ENCODE data around the gene PFKFB1.

- TF ChIP-seq CTCF (IDR thresholded peaks at IDR 0.05) (no peak), POLR2A (IDR thresholded peaks at IDR 0.05) (no peak)
These were observed 15.5 kb downstream of the PFKFB1 start for GRCh38 chrX:54978448-54978847.

Data from esophagus squamous epithelium (tissue), 4 donors.